ENCODE data around the gene IL21R.
"Not testable (repeated sequence)": the region's sequence is repeated elsewhere in the genome, so short reads cannot be mapped to it uniquely, and the experiment has no call there.

The IL21R gene

DNA sequence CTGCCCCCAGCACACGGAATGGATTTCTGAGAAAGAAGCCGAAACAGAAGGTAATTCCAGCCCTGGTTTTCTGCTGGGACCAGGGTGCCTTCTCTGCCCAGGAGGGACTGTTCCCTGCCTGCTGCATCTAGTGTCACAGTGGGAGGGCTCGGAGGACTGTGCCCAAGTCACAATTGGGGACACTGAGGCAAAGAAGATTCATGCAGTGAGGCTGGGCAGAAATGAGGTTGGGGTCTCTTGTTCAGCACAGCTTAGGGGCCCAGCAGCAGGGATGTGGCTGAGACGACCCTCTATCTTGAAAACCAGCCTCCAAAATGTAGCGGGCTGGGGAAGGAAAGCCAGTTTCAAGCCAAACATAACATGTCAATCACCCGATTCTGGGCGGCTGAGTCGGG is 592 bp downstream of the IL21R start:
- DNase-seq: no peak

DNA sequence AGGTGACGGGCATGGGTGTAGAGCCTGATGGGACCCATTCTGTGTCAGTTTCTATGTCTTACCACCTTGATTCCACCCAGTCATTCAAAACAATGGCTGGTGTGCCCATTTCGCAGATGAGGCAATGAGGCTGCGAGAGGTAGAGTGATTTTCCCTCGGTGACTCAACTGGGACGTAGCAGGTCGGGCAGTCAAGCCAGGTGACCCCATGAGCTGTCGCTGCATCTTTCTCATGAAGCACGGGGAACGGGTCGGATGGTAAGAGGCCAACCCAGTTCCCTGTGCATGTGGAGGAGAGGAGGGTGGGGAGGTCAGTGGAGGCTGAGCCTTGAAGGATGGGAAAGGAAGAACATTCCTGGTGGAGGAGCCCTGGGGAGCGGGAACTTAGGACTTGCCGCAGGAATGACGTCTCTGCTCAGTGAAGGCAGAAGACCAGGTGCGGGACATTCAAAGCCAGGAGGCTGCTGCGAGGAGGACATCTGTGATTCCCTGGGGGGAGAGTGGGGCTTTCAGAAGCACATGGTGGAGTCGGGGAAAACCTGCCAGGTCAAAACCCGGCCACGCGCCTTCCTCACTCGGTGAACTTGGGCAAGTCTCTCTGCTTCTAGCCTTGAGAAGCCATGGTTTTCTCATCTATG is 1.1 kb downstream of the IL21R start:
- DNase-seq: peak; percentile 13

DNA sequence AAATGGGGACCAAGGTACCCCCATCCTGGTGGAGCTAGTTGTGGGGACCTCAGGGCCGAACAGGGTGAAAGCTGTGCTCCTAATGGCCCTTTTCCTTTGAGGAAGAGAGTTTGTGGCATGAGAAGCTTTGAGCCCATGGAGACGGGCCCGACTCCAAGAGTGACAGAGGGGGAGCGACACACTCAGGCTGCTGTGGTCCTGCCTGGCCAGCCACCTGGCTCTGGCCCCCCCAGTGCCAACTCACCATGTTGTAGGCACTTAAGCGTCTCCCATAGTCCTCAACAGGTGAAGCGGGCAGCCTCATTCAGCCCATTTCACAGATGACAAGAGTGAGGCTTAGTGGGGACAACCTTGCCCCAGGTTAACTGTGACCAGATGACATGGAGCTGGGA is 1.6 kb downstream of the IL21R start:
- DNase-seq: no peak

DNA sequence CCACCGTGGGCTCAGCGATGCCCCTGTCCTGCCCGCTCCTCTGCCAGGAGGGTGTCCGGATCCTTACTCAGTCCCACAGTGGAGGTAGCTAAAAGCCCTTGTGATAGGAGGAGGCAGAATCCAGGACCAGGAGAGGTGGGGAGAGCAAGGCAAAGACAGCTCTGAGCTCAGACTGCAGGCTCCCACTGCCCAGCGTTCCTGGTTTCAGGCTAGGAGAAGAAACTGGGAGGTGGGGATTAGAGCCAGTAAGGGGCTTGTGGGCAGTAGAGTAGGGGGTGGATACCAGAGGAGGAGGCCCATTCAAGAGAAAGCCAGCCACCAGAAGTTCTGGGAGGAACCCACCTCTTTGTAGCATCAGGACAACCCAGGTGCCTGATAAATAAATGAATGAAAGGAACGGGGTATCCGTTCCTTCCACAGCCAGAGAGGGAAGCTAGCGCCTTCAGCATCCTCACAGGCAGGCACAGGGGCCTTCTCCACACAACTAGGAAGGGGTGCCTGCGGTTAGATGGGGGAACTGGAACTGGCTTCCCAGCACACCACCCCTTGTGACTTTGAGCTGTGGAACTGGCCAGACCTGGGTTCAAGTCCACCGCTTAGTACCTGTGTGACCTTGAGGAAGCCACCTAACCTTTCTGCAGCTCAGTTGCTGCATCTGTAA is 2.3 kb downstream of the IL21R start:
- DNase-seq: no peak

DNA sequence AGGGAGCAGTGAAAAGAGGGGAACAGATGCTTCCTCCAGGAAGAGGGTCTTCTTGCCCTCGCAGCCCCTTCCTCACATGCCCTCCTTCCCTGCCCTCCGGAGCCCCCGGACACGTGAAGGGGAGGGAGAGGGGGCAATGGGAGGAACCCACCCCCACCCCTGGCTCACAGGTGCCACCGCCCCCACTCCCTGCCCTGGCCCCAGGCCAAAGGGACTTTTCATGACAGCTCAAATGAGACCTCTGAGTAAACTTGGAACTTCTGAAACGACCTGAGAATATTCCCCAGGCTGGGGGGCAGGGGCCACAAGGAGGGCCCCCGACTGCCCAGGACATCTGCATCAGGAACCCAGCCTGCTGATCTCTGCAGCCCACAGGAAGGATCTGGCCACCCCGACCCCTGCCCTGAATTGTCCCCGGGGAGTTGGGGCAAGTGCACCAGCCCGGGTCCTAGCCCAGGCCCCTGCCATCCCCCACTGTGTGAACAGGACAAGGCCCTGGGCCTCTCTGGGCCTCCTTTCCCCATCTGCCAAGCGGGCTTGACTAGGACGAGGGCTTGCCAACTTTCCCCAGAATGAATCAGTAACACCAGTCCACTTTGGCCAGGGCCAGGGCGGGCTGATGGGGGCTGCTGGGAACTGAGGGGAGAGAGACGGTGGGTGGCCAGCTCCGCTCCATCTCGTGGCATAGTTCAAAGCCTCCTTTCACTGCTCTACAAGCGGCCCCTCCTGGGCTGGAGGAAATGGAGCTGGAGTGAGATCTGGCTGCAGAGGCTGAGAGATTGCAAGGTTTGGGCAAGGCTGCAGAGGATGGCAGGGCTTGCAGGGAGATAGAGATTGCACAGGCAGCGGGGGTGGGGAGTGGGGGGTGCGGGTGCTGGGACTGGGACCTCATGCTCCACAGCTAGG is 3.8 kb downstream of the IL21R start:
- DNase-seq: no peak

DNA sequence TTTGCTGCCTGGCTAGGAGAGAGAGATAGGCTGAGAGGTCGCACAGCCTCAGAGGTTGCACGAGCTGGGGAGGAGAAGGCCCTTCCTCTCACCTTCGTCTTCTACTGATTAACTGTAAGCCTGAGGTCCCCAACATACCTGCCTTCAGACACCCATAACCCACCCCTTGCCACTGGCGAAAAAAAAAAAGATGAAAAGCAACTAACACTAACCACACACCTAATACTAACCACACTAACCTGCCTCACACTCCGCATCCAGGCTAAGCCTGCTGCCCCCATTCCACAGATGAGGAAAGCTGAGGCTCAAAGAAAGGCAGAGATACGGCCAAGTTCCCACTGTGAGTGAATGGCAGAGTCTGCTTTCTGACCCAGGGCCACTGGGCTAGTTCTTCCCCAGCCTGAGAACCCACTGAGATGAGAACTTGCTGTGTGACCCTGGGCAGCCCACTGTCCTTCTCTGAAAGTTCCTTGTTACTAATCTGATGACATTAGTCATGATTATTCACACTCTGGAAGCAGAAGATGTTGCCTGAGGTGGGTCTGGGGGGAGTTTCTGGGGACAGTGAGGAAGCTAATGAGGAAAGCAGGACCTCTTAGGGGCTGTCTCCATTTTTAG is 4.6 kb downstream of the IL21R start:
- DNase-seq: no peak

DNA sequence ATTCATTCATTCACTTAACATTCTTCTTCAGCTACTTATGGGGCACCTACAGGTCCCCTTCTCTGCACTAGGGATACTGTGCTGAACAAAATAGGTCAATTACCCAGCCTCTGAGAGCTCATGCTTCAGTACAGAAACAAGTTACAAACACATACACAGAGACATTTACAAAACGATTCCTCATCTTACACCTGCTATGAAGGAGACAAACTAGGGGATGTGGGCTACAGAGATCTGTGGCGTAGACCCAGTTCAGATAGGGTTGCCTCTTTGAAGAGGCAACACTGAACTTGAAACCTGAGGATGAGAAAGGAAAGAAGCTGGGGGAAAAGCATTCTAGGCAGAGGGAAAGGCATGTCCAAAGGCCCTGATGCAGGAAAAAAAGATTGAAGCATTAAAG is 5.2 kb downstream of the IL21R start:
- DNase-seq: no peak

DNA sequence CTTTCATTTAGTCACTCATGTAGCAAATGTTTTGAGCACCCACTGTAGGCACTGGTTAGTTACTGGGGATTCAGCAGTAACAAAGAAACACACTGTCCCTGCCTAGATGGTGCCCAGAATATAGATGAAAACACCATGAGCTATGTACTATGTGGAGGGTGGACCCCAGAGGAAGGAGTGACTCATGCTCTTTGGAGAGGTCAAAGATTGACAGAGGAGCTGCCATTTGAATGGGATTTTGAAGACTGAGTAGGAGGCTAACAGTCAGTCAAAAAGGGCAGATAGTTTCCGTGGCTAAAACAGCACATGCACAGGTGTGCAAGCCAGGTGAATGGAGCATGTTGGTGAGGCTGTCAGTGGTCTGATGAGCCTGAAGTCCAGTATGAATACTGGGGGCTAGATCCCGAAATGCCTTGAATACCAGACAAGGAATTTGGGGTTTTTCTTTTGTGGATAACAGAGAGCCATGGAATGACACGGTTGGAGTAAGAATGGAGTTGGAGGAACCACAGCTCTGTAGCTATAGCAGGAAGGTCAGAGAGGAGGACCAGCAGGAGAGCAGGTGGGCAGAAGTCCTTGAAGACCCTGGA is 6.1 kb downstream of the IL21R start:
- peak; percentile 40 for DNase-seq

DNA sequence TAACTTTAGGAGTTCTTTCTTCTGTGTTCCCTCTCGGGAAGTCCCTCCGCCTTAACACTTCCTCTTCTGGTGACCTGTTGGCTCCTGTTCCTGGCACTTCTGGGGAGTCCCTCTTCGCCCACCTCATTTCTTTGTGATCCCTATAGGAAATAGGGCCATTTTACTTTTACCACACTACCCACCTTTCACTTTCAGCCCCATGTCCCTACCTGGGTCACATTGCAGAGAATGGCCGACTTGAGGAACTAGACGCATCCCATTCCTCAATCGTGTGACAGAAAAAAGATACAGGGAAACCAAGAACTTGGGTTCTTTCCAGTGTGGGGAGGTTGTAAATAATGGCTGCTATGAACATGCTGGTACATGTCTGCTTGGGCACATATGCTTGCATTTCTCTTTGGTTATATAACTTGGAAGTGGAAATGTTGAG is 6.6 kb downstream of the IL21R start:
- no peak for DNase-seq

DNA sequence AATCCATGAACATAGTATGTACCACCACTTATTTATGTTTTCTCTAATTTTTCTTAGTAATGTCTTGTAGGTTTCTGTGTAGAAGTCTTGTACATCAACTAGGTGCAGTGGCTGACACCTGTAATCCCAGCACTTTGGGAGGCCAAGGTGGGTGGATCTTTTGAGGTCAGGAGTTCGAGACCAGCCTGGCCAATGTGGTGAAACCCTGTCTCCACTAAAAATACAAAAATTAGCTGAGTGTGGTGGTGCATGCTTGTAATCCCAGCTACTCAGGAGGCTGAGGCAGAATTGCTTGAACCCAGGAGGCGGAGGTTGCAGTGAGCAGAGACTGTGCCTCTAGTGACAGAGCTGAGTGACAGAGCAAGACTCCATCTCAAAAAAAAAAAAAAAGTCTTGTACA is 8.0 kb downstream of the IL21R start:
- DNase-seq: not testable (repeated sequence)

DNA sequence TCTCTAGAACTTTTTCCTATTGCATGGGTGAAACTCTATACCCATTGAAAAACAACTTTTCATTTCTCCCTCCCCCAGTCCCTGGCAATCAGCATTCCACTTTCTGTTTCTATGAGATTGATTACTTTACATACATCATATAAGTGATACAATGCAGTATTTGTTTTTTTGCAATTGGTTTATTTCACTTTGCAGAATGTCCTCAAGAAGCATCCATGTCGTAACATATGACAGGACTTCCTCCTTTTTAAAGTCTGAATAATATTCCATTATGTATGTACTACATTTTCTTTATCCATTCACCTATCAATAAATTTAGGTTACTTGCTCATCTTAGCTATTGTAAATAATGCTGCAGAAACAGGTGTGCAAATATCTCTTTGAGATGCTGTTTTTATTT is 8.8 kb downstream of the IL21R start:
- no peak for DNase-seq

DNA sequence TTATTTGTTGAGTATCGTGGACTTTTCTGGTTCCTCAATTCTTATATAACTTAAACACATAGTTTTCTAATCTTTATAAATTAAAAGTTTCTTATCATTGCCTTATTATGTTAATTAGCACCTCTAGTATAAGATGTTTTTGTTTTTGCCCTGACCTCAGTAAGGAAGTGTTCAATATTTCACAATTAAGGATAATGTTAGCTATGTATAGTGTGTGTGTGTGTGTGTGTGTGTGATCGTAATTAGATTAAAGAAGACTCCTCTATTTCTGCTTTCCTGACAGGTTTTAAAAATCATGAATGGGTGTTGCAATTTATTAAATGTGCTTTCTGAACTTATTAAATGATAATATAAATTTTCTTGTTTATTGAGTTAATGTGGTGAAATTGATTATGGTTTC is 12.0 kb downstream of the IL21R start:
- no peak for DNase-seq

DNA sequence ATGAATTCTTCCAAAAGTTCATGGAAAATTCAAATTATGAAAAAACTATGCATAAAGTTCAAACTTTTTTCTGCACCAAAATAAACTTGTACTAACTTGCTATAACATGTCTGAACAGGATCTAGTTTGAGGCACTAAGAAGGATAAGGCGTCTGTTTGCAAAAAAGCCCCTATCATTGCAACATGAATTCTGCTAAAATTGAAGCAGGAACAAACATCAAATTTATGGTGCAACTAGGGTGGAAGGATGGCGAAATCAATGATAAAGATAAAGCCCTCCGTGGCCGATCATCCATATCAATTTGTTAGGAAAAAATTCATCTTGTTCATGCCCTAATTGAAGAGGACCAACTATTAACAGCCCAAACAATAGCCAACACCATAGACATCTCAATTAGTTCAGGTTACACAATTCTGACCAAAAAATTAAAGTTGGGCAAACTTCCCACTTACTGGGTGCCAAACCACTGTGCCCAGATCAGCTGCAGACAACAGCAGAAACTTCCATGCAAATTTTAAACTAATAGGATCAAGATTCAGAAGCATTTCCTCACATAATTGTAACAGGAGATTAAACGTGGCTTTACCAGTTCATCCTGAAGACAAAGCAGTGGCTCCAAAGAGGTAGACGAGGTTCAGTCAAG is 12.9 kb downstream of the IL21R start:
- no peak for DNase-seq

DNA sequence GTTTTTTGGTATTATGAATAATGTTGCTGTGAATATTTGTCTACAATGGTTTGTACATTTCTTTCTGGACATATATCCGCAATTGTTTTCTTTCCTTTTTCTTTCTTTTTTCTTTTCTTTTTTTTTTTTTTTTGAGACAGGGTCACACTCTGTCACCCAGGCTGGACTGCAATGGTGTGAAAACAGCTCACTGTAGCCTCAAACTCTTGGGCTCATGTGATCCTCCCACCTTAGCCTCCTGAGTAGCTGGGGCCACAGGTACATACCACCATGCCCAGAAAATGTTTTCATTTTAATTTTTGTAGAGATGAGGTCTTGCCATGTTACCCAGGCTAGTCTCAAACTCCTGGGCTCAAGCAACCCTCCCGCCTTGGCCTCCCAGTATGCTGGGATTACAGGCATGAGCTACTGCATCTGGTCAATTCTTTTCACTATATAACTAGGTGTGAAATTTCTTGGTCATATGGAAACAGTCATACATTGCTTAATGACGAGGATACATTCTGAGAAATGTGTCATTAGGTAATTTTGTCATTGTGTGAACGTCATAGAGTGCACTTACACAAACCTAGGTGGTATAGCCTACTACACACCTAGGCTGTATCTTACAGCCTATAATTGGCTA is 15.2 kb downstream of the IL21R start:
- no peak for DNase-seq

DNA sequence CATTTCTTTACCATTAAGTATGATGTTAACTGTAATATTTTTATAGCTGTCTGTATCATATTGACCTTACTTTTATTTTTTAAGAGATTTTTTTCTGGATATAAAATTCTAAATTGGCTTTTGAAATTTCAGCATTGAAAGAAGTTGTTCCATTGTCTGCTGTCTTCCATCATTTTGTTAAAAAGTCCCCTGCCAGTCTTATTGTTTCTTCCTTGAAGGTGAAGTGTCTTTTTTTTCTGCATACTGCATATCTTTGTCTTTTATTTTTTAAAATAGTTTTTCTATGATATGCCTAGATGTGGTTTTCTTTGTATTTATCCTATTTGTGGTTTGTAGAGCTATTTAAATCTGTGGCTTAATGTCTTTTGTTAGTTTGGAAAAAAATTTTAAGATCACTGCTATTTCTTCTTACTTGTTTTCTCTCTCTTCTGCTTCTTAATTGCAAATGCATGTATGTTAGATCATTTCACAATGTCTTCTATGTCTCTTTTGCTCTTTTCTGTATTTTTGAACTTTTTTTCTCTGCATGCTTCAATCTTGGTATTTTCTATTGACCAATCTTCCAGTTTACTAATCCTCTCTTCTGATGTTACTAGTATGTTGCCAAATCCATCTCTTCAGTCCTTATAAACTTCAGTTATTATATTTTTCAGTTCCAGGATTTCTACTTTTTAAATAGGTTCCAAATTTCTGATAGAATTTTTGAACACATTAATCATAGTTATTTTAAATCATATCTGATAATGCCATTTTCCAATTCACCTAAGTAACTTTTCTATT is 20.2 kb downstream of the IL21R start:
- DNase-seq: no peak

DNA sequence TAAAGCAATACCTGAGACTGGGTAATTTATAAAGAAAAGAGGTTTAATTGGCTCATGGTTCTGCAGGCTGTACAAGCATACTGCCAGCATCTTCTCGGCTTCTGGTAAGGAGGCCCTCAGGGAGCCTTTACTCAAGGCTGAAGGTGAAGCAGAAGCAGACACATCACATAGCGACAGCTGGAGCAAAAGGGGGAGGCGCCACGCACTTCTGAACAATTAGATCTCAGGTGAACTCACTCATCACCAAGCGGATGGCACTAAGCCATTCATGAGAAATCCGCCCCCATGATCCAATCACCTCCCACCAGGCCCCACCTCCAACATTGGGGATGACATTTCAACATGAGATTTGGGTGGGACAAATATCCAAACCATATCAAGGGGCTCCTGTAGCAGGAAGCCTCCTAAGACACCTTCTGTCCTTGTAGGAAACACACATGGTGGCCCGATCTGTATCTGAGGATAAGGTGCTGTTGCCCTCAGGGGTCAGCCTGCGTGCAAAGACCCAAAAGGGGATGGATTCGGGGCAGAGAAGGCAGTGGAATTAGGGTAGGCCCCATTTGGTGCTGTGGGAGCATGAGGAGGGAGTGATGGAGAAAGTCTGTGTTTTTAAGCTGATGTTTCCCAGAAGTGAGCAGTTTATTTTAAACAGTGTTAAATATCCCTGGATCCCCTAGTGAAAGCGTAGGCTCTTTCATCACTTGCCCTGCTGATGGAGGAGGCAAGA is 23.0 kb downstream of the IL21R start:
- DNase-seq: no peak

DNA sequence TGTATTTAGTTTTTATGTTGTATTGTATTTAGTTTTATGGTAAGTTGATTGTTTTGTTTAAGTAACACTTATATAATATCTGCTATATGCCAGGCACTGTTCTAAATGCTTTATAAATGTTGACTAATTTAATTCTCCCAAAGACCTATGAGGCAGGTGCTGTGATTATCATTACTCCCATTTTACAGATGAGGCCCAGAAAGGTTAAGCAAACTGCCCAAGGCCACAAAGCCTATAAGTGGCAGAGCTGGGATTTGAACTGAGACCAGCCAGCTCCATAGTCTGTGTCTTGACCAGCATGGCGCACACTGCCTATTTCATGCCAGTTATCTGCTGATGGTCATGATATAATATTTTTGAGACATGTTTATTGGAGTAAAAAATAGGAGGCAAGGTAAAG is 24.0 kb downstream of the IL21R start:
- no peak for DNase-seq

DNA sequence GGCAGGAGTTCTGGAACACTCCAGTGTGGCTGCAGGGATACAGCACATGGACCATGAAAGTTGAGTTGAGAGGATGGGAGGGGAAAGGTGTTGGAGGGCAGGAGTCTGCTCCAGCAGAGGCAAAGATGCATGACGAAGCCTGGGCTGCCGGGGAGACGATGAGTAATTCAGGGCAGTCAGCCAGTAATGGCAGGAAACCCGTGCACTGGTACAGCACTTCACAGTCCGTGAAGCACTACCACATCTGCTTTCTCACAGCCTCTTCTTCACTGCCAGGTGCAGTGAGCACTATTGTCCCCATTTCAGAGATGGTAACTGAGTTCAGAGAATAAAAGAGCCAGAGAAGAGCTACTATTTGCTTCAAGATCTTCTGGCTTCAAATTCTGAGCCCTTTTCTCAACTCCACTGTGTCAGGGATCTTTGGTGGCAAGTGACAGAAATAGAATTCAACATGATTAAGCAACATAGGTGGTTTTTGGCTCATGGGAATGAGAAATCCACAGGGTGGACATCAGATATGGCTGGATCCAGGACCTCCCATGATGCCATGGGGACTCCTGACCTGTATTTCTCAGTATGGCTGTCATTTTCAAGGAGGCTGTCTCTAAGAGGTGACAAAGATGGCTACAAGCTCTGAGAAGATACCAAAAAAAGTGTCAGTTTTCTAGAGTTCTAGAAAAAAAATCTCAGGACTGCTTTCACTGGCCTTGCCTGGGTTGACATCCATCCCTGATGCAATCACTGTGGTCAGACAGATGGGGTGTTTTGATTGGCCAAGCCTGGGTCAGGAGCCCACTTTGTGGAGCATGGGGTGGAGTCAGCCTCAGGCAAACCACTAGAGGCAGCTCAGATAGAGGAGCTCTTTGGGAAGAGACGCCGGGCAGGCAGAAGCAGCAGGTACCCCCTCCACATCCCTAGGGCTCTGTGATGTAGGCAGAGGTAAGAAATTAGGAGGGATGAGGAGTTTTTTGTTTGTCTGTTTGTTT is 24.7 kb downstream of the IL21R start:
- peak; percentile 81 for DNase-seq

DNA sequence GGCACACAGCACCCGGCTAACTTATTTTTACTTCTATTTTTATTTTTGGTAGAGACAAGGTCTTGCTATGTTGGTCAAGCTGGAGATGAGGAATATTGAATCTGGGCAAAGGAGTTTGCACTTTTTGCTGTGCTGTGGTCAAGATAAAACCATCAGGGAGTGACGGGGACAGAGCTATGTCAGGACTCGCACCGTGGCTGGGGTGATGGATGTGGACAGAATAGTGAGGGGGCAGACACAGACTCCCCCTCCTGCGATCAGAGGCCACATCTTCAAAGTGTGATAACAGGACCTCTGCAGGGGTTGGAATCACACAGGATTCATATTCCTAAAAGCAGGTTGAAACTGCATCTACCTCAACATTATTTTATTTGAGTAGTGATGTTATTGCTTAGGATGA is 25.6 kb downstream of the IL21R start:
- DNase-seq: no peak
